HepG2 (cell line): ENCODE results near the gene NARF. TPM values are rescaled to one million over a fixed set of nuclear protein-coding genes. Genes with fewer than 3 reads are reported as not detected.

Source experiments
- ATAC-seq: fragments of 200-7000 bp; cut with Tn5 transposase; 3 replicates; pipeline ENCODE4 v1.9.1; 2020; ENCODE audit warnings: mild to moderate bottlenecking, moderate library complexity
- BruUV-seq: library from RNA; stranded (reverse); fragments of 400-500 nt; replicated peaks from 2 replicates; lab custom pipeline; 2021; lab: Mats Ljungman, UMichigan
- CTCF ChIA-PET: fragments of 300-600 bp; formaldehyde crosslinking; extraction: SDS; loops from one replicate; lab custom pipeline; 2021; ENCODE audit warnings: low total read pairs, inconsistent platforms, low intra/inter-chr PET ratio; lab: Yijun Ruan, JAX
- POLR2A ChIA-PET: fragments of 350-600 bp; sonication (Branson Sonifier 250); formaldehyde crosslinking; loops from one replicate; lab custom pipeline; 2020; ENCODE audit warnings: antibody characterized with exemption, inconsistent platforms; lab: Yijun Ruan, JAX
- DNase-seq: peaks from one replicate; pipeline ENCODE4 v3.0.0-alpha.2; 2015; ENCODE audit warnings: low spot score
- FAIRE-seq: peaks from 3 replicates; lab custom pipeline; 2011; peaks lifted over from hg19 to GRCh38; lab: Jason Lieb, UNC
- H2AFZ ChIP-seq: one replicate; pipeline ENCODE4 v1.6.1; 2011; ENCODE audit warnings: low read length, inconsistent platforms
- H3K27ac ChIP-seq: fragments of 300-600 bp; 3 replicates; pipeline ENCODE4 v1.8.0; 2011; ENCODE audit warnings: mixed run types, mild to moderate bottlenecking, mixed read lengths, low read length, inconsistent platforms; ENCODE audit not compliant: insufficient read depth; ENCODE audit errors: extremely low read length
- H3K27me3 ChIP-seq, 2 experiments: fragments of 200-600 bp in 1 of 2; 2 replicates in 1 of 2; 3 replicates in 1 of 2; pipeline versions ENCODE4 v1.6.0 to v1.8.0; 2011; ENCODE audit warnings: low read length in 2 of 2, mild to moderate bottlenecking in 2 of 2, moderate library complexity in 2 of 2, inconsistent platforms in 1 of 2; ENCODE audit not compliant: insufficient read depth in 2 of 2, control insufficient read depth in 1 of 2
- H3K36me3 ChIP-seq, 2 experiments: fragments of 200-600 bp in 1 of 2; replicated peaks in 1 of 2; 2 replicates in 1 of 2; 3 replicates in 1 of 2; pipeline versions ENCODE4 v1.5.1 to v1.8.0; 2011; ENCODE audit warnings: low read length in 2 of 2, inconsistent platforms in 1 of 2; ENCODE audit not compliant: insufficient read depth in 2 of 2, control insufficient read depth in 1 of 2
- H3K4me1 ChIP-seq: 2 replicates; pipeline ENCODE4 v1.5.1; 2012; ENCODE audit warnings: low read length, inconsistent platforms; ENCODE audit not compliant: insufficient read depth
- H3K4me2 ChIP-seq: 2 replicates; pipeline ENCODE4 v1.6.0; 2011; ENCODE audit warnings: low read depth, low read length, inconsistent platforms
- H3K4me3 ChIP-seq, 3 experiments: fragments of 200-600 bp in 1 of 3; sonication (generic), shearing (Covaris generic) in 1 of 3; replicated peaks in 1 of 3; 2 replicates each; pipeline ENCODE4 v1.5.1; 2011 to 2016; ENCODE audit warnings: low read length in 3 of 3, inconsistent platforms in 2 of 3, low read depth in 2 of 3, mild to moderate bottlenecking in 2 of 3, control low read depth in 1 of 3, mixed read lengths in 1 of 3; ENCODE audit not compliant: insufficient read depth in 1 of 3
- H3K79me2 ChIP-seq: one replicate; pipeline ENCODE4 v1.6.1; 2011; ENCODE audit warnings: low read length, inconsistent platforms; ENCODE audit not compliant: insufficient read depth
- H3K9ac ChIP-seq: 2 replicates; pipeline ENCODE4 v1.6.0; 2011; ENCODE audit warnings: mild to moderate bottlenecking, low read depth, low read length, inconsistent platforms; ENCODE audit not compliant: insufficient read depth
- H3K9me3 ChIP-seq: 2 replicates; pipeline ENCODE4 v1.5.1; 2012; ENCODE audit warnings: mild to moderate bottlenecking, low read length
- H4K20me1 ChIP-seq: 2 replicates; pipeline ENCODE4 v1.6.0; 2011; ENCODE audit warnings: inconsistent platforms, mild to moderate bottlenecking, low read length, moderate library complexity; ENCODE audit not compliant: insufficient read depth
- HIVEP1 ChIP-seq: sonication (generic); formaldehyde crosslinking; IDR thresholded peaks from 2 replicates; pipeline ENCODE4 v1.4.0; 2020; ENCODE audit warnings: mild to moderate bottlenecking, missing genetic modification reagents
- ISL2 ChIP-seq: sonication (generic); formaldehyde crosslinking; IDR thresholded peaks from 2 replicates; pipeline ENCODE4 v1.5.0; 2020; ENCODE audit warnings: missing genetic modification reagents
- NFIB ChIP-seq: sonication (generic); formaldehyde crosslinking; IDR thresholded peaks from 2 replicates; pipeline ENCODE4 v1.9.0; 2021; ENCODE audit warnings: missing genetic modification reagents, mild to moderate bottlenecking, borderline replicate concordance
- PHF8 ChIP-seq: sonication (generic); formaldehyde crosslinking; IDR thresholded peaks from 2 replicates; pipeline ENCODE4 v1.5.0; 2020; ENCODE audit warnings: missing genetic modification reagents
- POLR2AphosphoS5 ChIP-seq: IDR thresholded peaks from 2 replicates; pipeline ENCODE4 v1.6.1; 2012; ENCODE audit warnings: low read depth, low read length
- RAD21 ChIP-seq: fragments of 450-650 bp; formaldehyde crosslinking; IDR thresholded peaks from 2 replicates; pipeline ENCODE4 v1.5.0; 2020; ENCODE audit warnings: mild to moderate bottlenecking
- REPIN1 ChIP-seq: sonication (generic); formaldehyde crosslinking; IDR thresholded peaks from 2 replicates; pipeline ENCODE4 v1.8.0; 2022; ENCODE audit warnings: missing genetic modification reagents, low read depth, mild to moderate bottlenecking, borderline replicate concordance
- SAP130 ChIP-seq: IDR thresholded peaks from 2 replicates; pipeline ENCODE4 v1.6.1; 2016; ENCODE audit warnings: low read depth
- ZFX ChIP-seq: sonication (generic); formaldehyde crosslinking; IDR thresholded peaks from 2 replicates; pipeline ENCODE4 v1.4.0; 2020; ENCODE audit warnings: mild to moderate bottlenecking, low read depth, missing genetic modification reagents, moderate library complexity
- ZNF121 ChIP-seq: sonication (generic); formaldehyde crosslinking; IDR thresholded peaks from 2 replicates; pipeline ENCODE4 v1.5.0; 2020; ENCODE audit warnings: mild to moderate bottlenecking, missing genetic modification reagents
- ZNF768 ChIP-seq: sonication (generic); formaldehyde crosslinking; IDR thresholded peaks from 2 replicates; pipeline ENCODE4 v1.4.0; 2020; ENCODE audit warnings: missing genetic modification reagents
- WGBS: methylation state at CpG from one replicate; pipeline ENCODE4 v1.1.6; 2017; ENCODE audit warnings: low lambda C conversion rate; 5-methylcytosine and 5-hydroxymethylcytosine counted together
- in situ Hi-C: cut with HindIII; loops from 2 replicates; pipeline ENCODE4 v1.10.0; 2017; ENCODE audit warnings: low pct_unique_long_range_greater_than_20kb; ENCODE audit not compliant: extremely low pct_ligation_motif_present
- intact Hi-C: fragments of 100-400 bp; cut with micrococcal nuclease; formaldehyde crosslinking; loops from one replicate; pipeline ENCODE4 v1.10.0; 2022; ENCODE audit not compliant: unreplicated experiment
- polyA plus RNA-seq, 8 experiments: library from polyadenylated mRNA; depleted of rRNA in 3 of 8; stranded (reverse) in 7 of 8; unstranded in 1 of 8; fragments of >200 nt; fragmentation: Illumina TruSeq in 4 of 8; extraction: Trizol in 4 of 8; gene quantifications; 2 replicates each; pipeline versions ENCODE4 v1.2.1 to v1.2.3, GENCODE V29; 2011 to 2016; ENCODE audit warnings: low read depth in 4 of 8, missing spikeins in 1 of 8, mixed read lengths in 1 of 8; ENCODE audit not compliant: insufficient read depth in 1 of 8
- total RNA-seq, 5 experiments: library from RNA; depleted of rRNA; stranded (reverse); fragments of >200 nt; fragmentation: Illumina TruSeq; extraction: Trizol; gene quantifications; 2 replicates each; pipeline ENCODE4 v1.2.3, GENCODE V29; 2016; ENCODE audit warnings: low read depth in 1 of 5
- TF ChIP-seq, protein P1 (sequence below): sonication (generic); formaldehyde crosslinking; IDR thresholded peaks from 2 replicates; pipeline ENCODE4 v1.5.0; 2020; ENCODE audit warnings: mild to moderate bottlenecking, missing genetic modification reagents
- TF ChIP-seq, protein P2 (sequence below): sonication (generic); formaldehyde crosslinking; IDR thresholded peaks from 2 replicates; pipeline ENCODE4 v1.5.1; 2020; ENCODE audit warnings: mild to moderate bottlenecking, missing genetic modification reagents, moderate library complexity
- TF ChIP-seq, protein P3 (sequence below): sonication (generic); formaldehyde crosslinking; IDR thresholded peaks from 2 replicates; pipeline ENCODE4 v1.9.0; 2022; ENCODE audit warnings: missing genetic modification reagents, mild to moderate bottlenecking, borderline replicate concordance
- TF ChIP-seq, protein P4 (sequence below): sonication (generic); formaldehyde crosslinking; IDR thresholded peaks from 2 replicates; pipeline ENCODE4 v1.5.0; 2020; ENCODE audit warnings: mild to moderate bottlenecking, missing genetic modification reagents, moderate library complexity

Gene NARF
- total and polyA plus RNA-seq, 2 of the 13 experiments (the other 11 are each of a cell fraction or from before 2014, with no cell fraction given): 61.1 to 144 TPM

DNA sequence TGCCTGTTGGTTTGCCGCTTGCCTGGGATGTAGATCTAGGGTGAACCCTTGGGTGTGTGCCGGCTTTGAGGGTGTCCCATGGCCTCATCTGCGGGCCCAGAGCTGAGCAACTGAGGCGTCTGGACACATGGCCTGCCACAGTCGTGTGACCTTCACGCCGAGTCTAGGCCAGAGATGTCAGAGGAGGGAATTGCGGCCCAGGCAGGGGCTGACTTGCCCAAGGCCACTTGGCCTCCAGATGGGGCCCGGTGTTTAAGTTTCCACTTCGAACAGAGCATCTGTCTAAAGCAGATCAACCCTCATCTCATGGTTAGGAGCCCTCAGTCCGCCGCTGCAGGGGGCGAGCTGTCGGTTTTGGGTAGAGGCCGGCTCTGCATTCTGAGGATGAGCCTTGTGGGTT, 33.0 kb downstream of the NARF start:
- no TSS peak for BruUV-seq
- intact Hi-C loops (no loop called here), in situ Hi-C loops (no loop called here)
- Histone ChIP-seq H3K9ac (no peak overlapping the region), H3K27ac (no peak overlapping the region), H3K27me3 (no peaks in the 10 kb centered on the region), H3K4me3 (no peak overlapping the region), H3K4me2 (no peak overlapping the region), H3K36me3 (peaks cover 4 to 11% of the 10 kb centered on the region in 2 experiments; a peak in 3 of 5 replicates), H2AFZ (no peak overlapping the region), H3K79me2 (no peaks in the 10 kb centered on the region), H3K9me3 (no peaks in the 10 kb centered on the region), H4K20me1 (no peaks in the 10 kb centered on the region), H3K4me1 (peaks cover 46% of the 10 kb centered on the region)
- CTCF ChIA-PET: no interaction called here
- FAIRE-seq: no peak
- no peak for DNase-seq
- WGBS: 63% methylated on average over 11 of the region's 15 CpGs
- ATAC-seq: no peak
- POLR2A ChIA-PET: no interaction called here
- TF ChIP-seq, protein P1, sequence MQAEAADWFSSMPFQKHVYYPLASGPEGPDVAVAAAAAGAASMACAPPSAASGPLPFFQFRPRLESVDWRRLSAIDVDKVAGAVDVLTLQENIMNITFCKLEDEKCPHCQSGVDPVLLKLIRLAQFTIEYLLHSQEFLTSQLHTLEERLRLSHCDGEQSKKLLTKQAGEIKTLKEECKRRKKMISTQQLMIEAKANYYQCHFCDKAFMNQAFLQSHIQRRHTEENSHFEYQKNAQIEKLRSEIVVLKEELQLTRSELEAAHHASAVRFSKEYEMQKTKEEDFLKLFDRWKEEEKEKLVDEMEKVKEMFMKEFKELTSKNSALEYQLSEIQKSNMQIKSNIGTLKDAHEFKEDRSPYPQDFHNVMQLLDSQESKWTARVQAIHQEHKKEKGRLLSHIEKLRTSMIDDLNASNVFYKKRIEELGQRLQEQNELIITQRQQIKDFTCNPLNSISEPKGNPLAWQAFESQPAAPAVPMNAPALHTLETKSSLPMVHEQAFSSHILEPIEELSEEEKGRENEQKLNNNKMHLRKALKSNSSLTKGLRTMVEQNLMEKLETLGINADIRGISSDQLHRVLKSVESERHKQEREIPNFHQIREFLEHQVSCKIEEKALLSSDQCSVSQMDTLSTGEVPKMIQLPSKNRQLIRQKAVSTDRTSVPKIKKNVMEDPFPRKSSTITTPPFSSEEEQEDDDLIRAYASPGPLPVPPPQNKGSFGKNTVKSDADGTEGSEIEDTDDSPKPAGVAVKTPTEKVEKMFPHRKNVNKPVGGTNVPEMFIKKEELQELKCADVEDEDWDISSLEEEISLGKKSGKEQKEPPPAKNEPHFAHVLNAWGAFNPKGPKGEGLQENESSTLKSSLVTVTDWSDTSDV (CRISPR knock-in tag): 0 out of 2 replicates have a peak, but pooled peaks have one; percentile 1
- TF ChIP-seq, protein P2, sequence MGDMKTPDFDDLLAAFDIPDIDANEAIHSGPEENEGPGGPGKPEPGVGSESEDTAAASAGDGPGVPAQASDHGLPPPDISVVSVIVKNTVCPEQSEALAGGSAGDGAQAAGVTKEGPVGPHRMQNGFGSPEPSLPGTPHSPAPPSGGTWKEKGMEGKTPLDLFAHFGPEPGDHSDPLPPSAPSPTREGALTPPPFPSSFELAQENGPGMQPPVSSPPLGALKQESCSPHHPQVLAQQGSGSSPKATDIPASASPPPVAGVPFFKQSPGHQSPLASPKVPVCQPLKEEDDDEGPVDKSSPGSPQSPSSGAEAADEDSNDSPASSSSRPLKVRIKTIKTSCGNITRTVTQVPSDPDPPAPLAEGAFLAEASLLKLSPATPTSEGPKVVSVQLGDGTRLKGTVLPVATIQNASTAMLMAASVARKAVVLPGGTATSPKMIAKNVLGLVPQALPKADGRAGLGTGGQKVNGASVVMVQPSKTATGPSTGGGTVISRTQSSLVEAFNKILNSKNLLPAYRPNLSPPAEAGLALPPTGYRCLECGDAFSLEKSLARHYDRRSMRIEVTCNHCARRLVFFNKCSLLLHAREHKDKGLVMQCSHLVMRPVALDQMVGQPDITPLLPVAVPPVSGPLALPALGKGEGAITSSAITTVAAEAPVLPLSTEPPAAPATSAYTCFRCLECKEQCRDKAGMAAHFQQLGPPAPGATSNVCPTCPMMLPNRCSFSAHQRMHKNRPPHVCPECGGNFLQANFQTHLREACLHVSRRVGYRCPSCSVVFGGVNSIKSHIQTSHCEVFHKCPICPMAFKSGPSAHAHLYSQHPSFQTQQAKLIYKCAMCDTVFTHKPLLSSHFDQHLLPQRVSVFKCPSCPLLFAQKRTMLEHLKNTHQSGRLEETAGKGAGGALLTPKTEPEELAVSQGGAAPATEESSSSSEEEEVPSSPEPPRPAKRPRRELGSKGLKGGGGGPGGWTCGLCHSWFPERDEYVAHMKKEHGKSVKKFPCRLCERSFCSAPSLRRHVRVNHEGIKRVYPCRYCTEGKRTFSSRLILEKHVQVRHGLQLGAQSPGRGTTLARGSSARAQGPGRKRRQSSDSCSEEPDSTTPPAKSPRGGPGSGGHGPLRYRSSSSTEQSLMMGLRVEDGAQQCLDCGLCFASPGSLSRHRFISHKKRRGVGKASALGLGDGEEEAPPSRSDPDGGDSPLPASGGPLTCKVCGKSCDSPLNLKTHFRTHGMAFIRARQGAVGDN: peak; percentile 65
- peak; percentile 71; the same call in 1 of the 2 replicates for TF ChIP-seq ZNF768 (CRISPR knock-in tag)
- peak; percentile 83 for TF ChIP-seq ZNF121 (CRISPR knock-in tag)
- peak; percentile 52 for TF ChIP-seq ZFX (CRISPR knock-in tag)
- TF ChIP-seq, protein P3, sequence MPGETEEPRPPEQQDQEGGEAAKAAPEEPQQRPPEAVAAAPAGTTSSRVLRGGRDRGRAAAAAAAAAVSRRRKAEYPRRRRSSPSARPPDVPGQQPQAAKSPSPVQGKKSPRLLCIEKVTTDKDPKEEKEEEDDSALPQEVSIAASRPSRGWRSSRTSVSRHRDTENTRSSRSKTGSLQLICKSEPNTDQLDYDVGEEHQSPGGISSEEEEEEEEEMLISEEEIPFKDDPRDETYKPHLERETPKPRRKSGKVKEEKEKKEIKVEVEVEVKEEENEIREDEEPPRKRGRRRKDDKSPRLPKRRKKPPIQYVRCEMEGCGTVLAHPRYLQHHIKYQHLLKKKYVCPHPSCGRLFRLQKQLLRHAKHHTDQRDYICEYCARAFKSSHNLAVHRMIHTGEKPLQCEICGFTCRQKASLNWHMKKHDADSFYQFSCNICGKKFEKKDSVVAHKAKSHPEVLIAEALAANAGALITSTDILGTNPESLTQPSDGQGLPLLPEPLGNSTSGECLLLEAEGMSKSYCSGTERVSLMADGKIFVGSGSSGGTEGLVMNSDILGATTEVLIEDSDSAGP (CRISPR knock-in tag): peak; percentile 11; the same call in 1 of the 2 replicates
- 0 out of 2 replicates have a peak, but pooled peaks have one; percentile 1 for TF ChIP-seq PHF8
- peak; percentile 42; the same call in 1 of the 2 replicates for TF ChIP-seq HIVEP1
- TF ChIP-seq RAD21 (CRISPR knock-in tag): 0 out of 2 replicates have a peak, but pooled peaks have one; percentile 29
- no peak for TF ChIP-seq REPIN1
- TF ChIP-seq POLR2AphosphoS5: no peak
- no peak for TF ChIP-seq ISL2
- 0 out of 2 replicates have a peak, but pooled peaks have one; percentile 8 for TF ChIP-seq SAP130 (CRISPR knock-in tag)
- TF ChIP-seq, protein P4, sequence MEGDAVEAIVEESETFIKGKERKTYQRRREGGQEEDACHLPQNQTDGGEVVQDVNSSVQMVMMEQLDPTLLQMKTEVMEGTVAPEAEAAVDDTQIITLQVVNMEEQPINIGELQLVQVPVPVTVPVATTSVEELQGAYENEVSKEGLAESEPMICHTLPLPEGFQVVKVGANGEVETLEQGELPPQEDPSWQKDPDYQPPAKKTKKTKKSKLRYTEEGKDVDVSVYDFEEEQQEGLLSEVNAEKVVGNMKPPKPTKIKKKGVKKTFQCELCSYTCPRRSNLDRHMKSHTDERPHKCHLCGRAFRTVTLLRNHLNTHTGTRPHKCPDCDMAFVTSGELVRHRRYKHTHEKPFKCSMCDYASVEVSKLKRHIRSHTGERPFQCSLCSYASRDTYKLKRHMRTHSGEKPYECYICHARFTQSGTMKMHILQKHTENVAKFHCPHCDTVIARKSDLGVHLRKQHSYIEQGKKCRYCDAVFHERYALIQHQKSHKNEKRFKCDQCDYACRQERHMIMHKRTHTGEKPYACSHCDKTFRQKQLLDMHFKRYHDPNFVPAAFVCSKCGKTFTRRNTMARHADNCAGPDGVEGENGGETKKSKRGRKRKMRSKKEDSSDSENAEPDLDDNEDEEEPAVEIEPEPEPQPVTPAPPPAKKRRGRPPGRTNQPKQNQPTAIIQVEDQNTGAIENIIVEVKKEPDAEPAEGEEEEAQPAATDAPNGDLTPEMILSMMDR (CRISPR knock-in tag): peak; percentile 64
- TF ChIP-seq NFIB (CRISPR knock-in tag): 0 out of 2 replicates have a peak, but pooled peaks have one; percentile 47
